Embryonic facial prominence (tissue), 1 donor: ENCODE measurements around the gene PMEPA1.

Source experiments
- DNase-seq: peaks from one replicate; pipeline ENCODE4 v3.0.0-alpha.2; 2016; ENCODE audit errors: extremely low spot score

The PMEPA1 gene

GRCh38 chr20:57677584-57677982, 32.2 kb downstream of the PMEPA1 start:
- no peak for DNase-seq

- DNase-seq: no peak
These were observed 32.9 kb downstream of the PMEPA1 start for GRCh38 chr20:57676589-57677583.

DNA sequence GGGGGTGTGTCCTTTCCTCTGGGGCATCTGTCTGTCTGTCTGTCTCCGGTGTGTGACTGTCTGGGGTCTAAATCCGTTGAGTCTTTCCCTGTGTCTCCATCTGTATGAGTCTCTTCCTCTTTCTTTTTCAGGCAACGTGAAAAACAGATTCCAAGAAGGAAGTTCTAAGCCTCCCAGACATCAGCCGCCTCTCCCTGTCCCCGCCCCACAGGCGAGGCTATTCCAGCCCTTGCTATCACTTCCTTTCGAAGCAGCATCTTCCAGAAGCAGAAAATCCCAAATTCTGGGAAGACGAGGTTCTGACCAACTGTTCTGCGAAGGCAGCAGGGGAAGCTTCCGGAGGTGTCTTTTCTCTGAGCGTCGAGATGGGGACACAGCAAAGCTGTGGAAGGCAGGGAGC, 34.0 kb downstream of the PMEPA1 start:
- DNase-seq: no peak

DNA sequence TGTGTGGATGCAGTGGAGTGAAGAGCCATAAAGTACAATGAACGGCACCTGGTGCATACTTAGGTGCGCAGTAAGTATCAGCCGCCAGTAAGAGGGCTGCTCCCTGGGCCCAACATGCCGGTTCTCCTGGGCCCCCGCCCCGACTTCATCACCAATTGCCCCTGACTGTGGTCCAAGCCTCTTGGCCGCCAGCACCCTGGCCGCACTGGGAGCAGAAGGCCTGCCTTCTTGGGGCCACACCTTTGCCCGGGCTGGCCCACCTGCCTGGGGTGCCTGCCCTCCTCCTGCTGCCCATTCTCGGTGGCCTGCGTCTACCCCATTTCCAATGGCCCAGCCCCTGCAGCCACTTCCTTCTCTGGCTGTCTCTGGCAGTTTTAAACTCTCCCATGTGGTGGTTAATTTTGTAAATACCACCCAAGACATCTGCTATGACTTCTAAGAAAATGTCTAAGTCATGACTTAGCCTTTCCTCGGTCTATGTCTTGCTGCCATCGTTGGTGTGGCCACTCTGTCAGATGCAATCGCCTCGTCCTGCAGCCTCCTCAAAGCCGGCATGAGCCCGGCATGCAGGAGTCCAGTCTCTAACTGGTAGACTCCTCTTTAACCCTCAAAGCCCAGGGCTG, 36.8 kb downstream of the PMEPA1 start:
- no peak for DNase-seq

DNA sequence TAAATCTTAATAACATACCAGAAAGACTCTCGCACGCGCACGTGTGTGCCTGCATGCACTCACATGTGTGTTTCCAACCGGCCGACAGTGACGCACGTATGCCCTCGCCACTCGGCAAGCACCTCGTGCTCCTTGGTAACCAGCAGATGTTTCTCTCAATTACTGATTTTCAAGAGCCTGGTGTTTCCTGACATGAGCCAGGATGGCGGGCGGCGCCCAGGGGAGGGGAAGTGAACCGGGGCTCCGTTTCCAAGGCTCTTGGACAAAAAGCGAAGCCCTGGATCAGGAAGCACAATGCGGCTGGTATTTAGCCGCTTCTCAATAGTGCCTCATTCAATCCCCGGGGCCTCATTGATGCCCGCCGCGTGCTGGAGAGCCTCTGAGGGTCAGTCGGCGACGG, 37.7 kb downstream of the PMEPA1 start:
- peak; percentile 21 for DNase-seq

DNA sequence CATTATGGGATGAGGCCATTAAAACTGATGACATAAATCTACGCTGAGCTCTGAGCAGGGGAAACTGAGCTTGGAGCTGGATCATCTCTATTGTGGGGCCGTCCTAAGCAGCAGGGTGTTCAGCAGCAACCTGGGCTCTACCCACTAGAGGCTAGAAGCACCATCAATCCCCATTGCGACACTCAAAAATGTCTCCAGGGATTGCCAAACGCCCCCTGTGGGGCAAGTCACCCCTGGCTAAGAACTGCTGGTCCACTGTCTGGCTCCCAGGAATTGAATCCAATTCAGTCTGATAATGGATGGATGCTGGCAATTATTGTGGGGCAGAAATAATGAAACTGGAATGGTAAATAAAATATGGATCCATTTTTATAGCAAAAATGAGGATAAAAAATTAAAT, 38.2 kb downstream of the PMEPA1 start:
- DNase-seq: no peak

DNA sequence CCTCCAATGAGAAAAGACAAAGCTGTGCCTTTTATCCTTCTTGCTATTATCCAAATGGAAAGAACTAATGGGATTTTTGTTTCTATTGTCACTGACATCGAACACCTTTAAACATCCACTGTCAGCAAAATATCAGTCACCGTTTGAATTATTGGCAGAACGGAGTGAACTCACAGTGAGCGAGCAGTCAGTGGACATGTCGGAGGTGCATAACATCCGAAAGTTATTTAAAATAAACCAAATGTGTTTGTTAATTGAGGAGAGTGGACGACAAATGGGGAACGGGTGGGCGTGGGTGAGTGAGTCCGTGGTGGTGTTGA, 38.8 kb downstream of the PMEPA1 start:
- DNase-seq: no peak

DNA sequence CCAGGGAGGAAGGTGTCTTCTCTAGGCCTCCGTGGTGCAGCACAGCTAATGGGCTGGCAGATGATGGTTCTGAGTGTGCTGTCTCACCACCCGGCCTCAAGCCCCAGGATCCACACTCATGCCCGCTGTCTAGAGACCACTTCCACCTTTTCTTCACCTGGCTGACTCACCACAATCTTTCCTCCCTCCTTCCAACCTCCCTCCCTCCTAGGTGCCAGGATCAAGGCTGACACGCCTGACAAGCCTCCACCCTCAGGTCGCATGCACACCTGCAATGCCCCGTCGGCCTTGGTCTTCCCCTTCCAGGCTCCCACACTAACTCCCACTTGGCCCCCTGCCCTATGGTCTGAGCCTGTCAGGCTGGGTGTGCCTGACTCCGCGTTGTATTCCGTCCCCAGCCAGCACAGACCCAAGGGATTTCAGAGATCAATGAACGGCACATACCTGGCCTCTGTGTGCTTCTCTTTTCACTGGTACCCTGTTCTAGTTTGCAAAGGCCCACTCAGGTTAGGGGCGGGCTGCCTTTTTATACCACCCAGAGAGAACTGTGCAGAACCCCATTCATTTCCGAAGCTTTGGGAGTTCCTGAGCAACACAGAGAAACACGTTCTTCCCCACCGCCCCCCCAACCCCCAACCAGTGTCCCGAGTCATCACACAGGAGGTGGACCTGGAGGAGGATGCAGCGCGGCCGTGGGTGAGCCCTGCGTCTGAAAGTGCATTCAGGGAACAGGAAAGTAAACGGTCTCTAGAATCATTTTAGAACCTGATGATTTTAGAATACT, 39.3 kb downstream of the PMEPA1 start:
- DNase-seq: no peak

DNA sequence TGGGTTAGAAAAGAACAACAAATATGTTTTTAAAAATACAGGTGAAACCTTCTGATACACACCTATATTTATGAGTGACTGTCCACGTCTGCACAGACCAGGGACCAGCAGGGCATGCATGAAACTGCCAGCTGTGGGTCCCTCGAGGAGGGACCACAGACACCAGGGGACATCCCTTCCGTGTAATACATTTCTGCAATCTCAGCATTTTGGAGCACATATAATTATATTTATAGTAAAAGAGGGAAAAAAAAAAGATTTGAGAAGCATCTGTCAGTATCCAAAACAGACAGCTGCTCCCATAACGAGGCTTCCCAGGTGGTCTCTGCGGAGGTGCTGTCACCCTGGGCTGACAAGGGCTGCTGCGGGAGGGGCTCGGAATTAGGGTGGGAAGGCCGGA, 40.2 kb downstream of the PMEPA1 start:
- no peak for DNase-seq

DNA sequence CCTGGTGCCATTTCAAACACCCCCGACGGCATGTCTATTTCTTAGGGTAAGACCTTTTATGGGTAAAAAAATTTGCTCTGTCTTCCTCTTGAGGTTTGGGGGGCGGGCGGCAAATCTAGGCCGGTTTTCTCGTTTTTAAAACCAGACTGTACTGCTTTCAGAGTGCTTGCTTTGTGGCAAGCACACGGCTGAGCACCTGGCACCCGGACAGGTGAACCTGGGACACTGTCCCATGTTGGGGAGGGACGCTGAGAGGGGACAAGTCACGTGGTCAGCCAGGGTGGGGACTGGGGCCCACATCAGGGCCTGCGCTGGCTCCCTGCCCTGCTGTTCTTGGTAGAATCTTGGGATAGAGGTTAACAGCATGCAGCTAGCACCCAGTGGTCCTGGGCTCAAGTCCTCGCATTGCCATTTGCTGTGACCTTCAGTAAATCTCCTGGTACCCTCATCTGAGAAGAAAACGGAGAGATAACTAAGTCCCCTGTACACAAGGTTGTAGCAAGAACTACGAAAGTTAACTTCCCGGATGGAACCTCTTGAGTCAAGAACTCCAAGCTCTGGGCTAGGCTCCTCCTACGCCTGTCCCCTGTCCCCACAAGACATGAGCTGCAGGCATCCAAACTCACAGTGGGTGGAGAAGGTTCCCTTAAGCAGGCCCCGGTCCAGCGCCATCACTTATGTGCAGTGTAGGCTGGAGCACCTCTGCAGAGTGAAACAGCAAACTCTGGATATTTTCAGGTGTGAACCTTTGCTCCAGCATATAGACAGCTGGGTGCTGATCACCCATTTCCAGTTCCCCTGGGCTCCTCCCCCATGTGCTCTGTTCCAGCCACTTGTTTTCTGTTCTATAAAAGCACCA, 41.7 kb downstream of the PMEPA1 start:
- DNase-seq: no peak

- no peak for DNase-seq
These were observed 42.4 kb downstream of the PMEPA1 start for GRCh38 chr20:57667388-57667787.

GRCh38 chr20:57666834-57667157, 43.0 kb downstream of the PMEPA1 start:
- no peak for DNase-seq

GRCh38 chr20:57666106-57666833, 43.5 kb downstream of the PMEPA1 start:
- DNase-seq: no peak

DNA sequence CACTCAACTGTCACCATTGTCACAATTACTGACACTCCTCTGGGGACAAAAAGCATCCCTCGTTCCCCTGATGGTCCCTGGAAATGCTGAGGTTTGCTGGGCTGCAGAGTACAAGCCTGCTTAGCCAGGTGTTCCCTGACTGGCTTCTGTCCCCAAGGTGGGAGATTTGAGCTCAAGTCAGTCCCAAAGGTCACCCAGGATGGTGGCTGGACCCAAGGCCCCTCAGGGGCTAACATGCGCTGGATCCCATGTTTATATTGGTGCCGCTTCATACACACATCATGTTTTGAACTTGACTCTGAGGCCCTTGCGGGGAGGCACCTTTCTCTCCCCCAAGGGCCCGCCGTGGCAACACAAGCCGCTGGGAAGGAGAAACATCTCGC, 44.2 kb downstream of the PMEPA1 start:
- no peak for DNase-seq

DNA sequence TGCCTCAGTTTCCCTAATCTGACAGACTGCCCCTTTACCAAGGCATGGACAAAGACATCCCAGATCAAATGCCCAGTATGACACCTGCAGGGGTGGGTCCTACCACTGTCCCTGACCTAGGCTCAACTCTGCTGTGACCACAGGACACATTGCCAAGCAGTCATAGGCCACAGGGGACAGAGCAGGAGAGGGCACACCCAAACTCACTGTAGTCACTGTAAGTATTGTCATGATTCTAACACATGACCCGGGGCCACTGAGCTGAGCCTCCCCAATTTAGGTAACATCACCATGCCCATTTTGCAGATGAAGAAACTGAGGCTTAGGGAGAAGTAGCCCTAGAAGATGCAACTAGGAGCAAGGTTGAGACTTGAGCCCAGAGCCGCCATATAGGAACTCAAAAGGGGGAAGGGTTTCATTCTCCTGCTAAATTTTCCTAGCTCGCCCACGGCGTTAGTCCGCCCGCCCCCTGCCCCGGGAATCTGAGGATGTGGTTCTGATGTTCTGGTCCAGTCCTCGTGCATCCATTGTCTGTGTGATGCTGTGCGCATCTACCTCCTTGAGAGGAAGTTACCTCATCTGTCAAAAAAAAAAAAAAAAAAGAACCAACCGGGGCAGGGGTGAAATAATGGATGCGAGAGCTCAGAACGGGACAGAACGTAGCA, 44.8 kb downstream of the PMEPA1 start:
- DNase-seq: no peak

DNA sequence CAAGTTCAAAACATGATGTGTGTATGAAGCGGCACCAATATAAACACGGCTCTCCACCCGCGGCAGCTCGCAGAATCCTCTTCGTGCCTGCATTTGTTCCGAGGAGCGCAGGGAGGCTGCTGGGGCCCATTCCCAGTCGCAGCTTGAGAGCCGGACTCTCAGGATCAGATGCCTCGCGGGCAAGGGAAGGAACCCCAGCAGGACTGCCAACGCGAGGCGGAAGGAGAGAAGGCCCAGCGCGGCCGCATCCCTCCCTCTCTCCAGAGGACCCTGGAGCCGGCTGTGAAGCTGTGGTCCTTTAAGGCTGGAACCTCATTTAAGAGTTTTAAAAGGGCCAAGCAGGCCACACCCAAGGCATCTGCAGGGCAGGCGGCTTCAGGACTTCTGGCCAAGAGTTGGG, 45.3 kb downstream of the PMEPA1 start:
- DNase-seq: no peak

- no peak for DNase-seq
These were observed 45.9 kb downstream of the PMEPA1 start for GRCh38 chr20:57663681-57664451.

DNA sequence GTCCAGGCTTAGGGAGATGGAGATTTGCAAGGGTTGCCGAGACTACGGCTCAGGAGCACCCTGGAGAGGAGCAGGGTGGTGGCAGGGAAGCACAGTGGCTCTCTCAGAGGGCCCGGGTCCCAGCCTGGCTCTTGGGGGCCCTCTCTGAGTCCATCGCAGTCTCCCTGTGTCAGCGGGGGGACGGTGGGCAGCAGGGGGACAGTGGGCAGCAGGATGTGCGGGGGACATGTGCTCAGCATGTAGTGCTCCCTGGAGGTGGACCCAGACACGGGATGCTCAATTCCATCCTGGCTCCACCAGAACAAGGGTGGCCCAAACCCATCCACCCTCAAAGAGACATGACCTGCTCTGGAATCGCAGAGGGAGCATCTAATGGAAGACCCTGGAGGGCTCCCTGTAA, 46.6 kb downstream of the PMEPA1 start:
- DNase-seq: no peak

- DNase-seq: no peak
These were observed 47.2 kb downstream of the PMEPA1 start for GRCh38 chr20:57662456-57663240.
